ENCODE measurements around the gene MS4A2. TPM values are rescaled to one million over a fixed set of nuclear protein-coding genes. Genes with fewer than 3 reads are reported as not detected.

The MS4A2 gene
- total RNA-seq, 1 donor from 2014 or later: not detected

DNA sequence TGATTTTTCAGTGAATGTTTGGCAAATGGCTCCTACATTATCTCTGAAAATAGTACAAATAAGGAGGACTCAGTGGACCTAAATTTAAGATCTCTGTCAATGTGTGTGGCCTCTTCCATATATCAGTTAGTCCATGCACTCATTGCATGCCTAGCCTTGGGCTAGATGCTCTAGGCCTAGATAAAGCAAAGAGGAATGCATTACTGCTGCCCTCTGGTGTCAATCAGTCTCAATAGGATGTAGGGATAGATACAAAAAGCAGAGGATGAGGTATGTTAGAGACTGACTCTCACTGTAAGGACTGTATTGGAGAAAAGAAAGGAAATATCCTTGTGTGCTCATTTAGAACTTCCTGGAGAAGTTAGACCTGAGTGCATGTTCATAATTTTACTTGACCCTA, 42.0 kb downstream of the MS4A2 start:
- H3K36me3 Mint-ChIP-seq (ENCODE audit: unreplicated experiment): no peaks in the 10 kb centered on the region
- H3K9me3 Mint-ChIP-seq (ENCODE audit: unreplicated experiment): peaks cover 5% of the 10 kb centered on the region
- no peak overlapping the region for H3K4me3 Mint-ChIP-seq (ENCODE audit: unreplicated experiment)
- H3K27me3 Mint-ChIP-seq (ENCODE audit: unreplicated experiment): no peaks in the 10 kb centered on the region
- TF ChIP-seq, protein P1, sequence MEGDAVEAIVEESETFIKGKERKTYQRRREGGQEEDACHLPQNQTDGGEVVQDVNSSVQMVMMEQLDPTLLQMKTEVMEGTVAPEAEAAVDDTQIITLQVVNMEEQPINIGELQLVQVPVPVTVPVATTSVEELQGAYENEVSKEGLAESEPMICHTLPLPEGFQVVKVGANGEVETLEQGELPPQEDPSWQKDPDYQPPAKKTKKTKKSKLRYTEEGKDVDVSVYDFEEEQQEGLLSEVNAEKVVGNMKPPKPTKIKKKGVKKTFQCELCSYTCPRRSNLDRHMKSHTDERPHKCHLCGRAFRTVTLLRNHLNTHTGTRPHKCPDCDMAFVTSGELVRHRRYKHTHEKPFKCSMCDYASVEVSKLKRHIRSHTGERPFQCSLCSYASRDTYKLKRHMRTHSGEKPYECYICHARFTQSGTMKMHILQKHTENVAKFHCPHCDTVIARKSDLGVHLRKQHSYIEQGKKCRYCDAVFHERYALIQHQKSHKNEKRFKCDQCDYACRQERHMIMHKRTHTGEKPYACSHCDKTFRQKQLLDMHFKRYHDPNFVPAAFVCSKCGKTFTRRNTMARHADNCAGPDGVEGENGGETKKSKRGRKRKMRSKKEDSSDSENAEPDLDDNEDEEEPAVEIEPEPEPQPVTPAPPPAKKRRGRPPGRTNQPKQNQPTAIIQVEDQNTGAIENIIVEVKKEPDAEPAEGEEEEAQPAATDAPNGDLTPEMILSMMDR (IDR thresholded peaks at IDR 0.05): peak; percentile 20
- DNase-seq (ENCODE audit: extremely low spot score, unreplicated experiment): no peak
- no peaks in the 10 kb centered on the region for H3K4me1 Mint-ChIP-seq (ENCODE audit: unreplicated experiment)
- no peak overlapping the region for H3K27ac Mint-ChIP-seq (ENCODE audit: unreplicated experiment)

DNA sequence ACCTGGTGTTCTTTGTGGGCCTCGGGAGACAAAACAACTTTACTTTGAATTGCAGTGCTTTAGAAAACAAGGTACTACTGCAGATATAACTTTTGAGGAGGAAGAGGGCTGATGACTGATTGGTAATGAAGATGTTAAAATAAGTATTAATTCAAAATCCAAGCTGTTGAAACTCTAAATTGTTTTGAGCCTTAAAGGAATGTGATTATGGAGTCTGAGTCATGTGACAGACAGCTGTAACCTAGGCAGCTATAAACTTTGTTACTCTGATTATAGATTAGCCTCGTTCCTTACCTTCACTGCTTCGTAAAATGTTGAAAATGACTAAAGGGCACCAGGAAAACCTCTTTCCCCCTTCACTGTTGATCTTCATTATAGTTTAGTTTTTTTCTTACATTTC, 43.4 kb downstream of the MS4A2 start:
- Mint-ChIP-seq H3K36me3 (ENCODE audit: unreplicated experiment) (no peaks in the 10 kb centered on the region), H3K27me3 (ENCODE audit: unreplicated experiment) (no peaks in the 10 kb centered on the region), H3K4me3 (ENCODE audit: unreplicated experiment) (no peak overlapping the region), H3K4me1 (ENCODE audit: unreplicated experiment) (no peaks in the 10 kb centered on the region), H3K9me3 (ENCODE audit: unreplicated experiment) (peaks cover 5% of the 10 kb centered on the region), H3K27ac (ENCODE audit: unreplicated experiment) (no peak overlapping the region)
- DNase-seq (ENCODE audit: extremely low spot score, unreplicated experiment): no peak
- TF ChIP-seq, protein P1 (IDR thresholded peaks at IDR 0.05): no peak

DNA sequence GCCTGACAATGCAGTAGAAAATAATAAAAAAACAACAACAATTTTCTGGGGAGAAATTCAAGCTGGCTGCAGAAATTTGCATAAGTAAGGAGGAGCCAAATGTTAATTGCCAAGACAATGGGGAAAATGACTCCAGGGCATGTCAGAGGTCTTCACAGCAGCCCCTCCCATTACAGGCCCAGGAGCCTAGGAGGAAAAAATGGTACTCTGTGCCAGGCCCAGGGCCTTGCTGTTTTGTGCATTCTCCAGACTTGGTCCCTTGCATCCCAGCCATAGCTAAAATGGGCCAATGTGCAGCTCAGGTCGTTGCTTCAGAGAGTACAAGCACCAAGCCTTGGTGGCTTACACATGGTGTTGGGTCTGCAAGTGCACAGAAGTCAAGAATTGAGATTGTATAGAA, 45.5 kb downstream of the MS4A2 start:
- TF ChIP-seq, protein P1 (IDR thresholded peaks at IDR 0.05): no peak
- H3K4me3 Mint-ChIP-seq (ENCODE audit: unreplicated experiment): no peak overlapping the region
- no peaks in the 10 kb centered on the region for H3K4me1 Mint-ChIP-seq (ENCODE audit: unreplicated experiment)
- DNase-seq (ENCODE audit: extremely low spot score, unreplicated experiment): no peak
- peaks cover 5% of the 10 kb centered on the region for H3K9me3 Mint-ChIP-seq (ENCODE audit: unreplicated experiment)
- H3K27me3 Mint-ChIP-seq (ENCODE audit: unreplicated experiment): no peaks in the 10 kb centered on the region
- no peak overlapping the region for H3K27ac Mint-ChIP-seq (ENCODE audit: unreplicated experiment)
- no peaks in the 10 kb centered on the region for H3K36me3 Mint-ChIP-seq (ENCODE audit: unreplicated experiment)

DNA sequence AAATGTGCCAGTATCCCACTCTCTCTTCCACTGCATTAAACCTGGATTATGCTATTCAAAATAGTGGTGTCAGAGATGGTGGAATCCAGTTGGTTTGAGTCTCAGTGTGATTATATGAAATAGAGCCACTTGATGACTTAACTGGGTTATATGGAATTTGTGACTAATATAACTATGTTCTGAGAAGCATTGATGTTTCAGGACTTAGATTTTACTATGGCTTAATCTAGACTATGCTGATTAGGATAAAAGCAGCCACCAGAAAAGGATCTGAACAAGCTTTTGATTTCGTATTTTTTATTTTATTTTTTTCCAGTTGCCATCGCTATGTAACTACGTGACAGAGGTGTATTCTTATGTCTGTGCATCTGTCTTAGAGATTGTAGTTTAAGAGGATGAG, 55.3 kb downstream of the MS4A2 start:
- Mint-ChIP-seq H3K36me3 (ENCODE audit: unreplicated experiment) (no peaks in the 10 kb centered on the region), H3K27ac (ENCODE audit: unreplicated experiment) (no peak overlapping the region), H3K9me3 (ENCODE audit: unreplicated experiment) (no peaks in the 10 kb centered on the region), H3K4me3 (ENCODE audit: unreplicated experiment) (no peak overlapping the region), H3K27me3 (ENCODE audit: unreplicated experiment) (peaks cover 6% of the 10 kb centered on the region), H3K4me1 (ENCODE audit: unreplicated experiment) (no peaks in the 10 kb centered on the region)
- TF ChIP-seq, protein P1 (IDR thresholded peaks at IDR 0.05): no peak
- no peak for DNase-seq (ENCODE audit: extremely low spot score, unreplicated experiment)

GRCh38 chr11:60145677-60146076, 57.2 kb downstream of the MS4A2 start:
- TF ChIP-seq, protein P1 (IDR thresholded peaks at IDR 0.05): no peak
- Mint-ChIP-seq H3K27me3 (ENCODE audit: unreplicated experiment) (peaks cover 2% of the 10 kb centered on the region), H3K9me3 (ENCODE audit: unreplicated experiment) (no peaks in the 10 kb centered on the region), H3K4me1 (ENCODE audit: unreplicated experiment) (no peaks in the 10 kb centered on the region), H3K36me3 (ENCODE audit: unreplicated experiment) (no peaks in the 10 kb centered on the region), H3K27ac (ENCODE audit: unreplicated experiment) (no peak overlapping the region), H3K4me3 (ENCODE audit: unreplicated experiment) (no peak overlapping the region)
- no peak for DNase-seq (ENCODE audit: extremely low spot score, unreplicated experiment)

Other genes starting within 250 kb of the MS4A2 start
- gene CBLIF, start 243.2 kb upstream of the MS4A2 start, total RNA-seq: not detected in 2 replicates
- gene TCN1, start 222.2 kb upstream of the MS4A2 start, total RNA-seq: not detected in 2 replicates
- gene OOSP3, start 209.9 kb upstream of the MS4A2 start, total RNA-seq: not detected in 2 replicates
- not detected in 2 replicates for gene OOSP1, start 150.2 kb upstream of the MS4A2 start, total RNA-seq
- not detected in 2 replicates for gene OOSP4A, start 124.6 kb upstream of the MS4A2 start, total RNA-seq
- gene OOSP4B, start 71.5 kb upstream of the MS4A2 start, total RNA-seq: not detected in 2 replicates
- not detected in 2 replicates for gene OOSP2, start 48.3 kb upstream of the MS4A2 start, total RNA-seq
- not detected in 2 replicates for gene MS4A3, start 32.0 kb upstream of the MS4A2 start, total RNA-seq
- gene MS4A6A, start 94.4 kb downstream of the MS4A2 start, total RNA-seq: not detected in 2 replicates
- gene MS4A4E, start 154.5 kb downstream of the MS4A2 start, total RNA-seq: 0.30 TPM in 1 of 2 replicates, not detected in the other
- gene MS4A4A, start 192.0 kb downstream of the MS4A2 start, total RNA-seq: not detected in 2 replicates
- gene MS4A6E, start 238.6 kb downstream of the MS4A2 start, total RNA-seq: not detected in 2 replicates